NCI-H1930 (cell line): ENCODE data around the gene MFAP3.

Experiments
- DNase-seq, 2 experiments: peaks; one replicate each; lab custom pipeline; 2025; lab: John Stamatoyannopoulos, UW

MFAP3 gene

DNA sequence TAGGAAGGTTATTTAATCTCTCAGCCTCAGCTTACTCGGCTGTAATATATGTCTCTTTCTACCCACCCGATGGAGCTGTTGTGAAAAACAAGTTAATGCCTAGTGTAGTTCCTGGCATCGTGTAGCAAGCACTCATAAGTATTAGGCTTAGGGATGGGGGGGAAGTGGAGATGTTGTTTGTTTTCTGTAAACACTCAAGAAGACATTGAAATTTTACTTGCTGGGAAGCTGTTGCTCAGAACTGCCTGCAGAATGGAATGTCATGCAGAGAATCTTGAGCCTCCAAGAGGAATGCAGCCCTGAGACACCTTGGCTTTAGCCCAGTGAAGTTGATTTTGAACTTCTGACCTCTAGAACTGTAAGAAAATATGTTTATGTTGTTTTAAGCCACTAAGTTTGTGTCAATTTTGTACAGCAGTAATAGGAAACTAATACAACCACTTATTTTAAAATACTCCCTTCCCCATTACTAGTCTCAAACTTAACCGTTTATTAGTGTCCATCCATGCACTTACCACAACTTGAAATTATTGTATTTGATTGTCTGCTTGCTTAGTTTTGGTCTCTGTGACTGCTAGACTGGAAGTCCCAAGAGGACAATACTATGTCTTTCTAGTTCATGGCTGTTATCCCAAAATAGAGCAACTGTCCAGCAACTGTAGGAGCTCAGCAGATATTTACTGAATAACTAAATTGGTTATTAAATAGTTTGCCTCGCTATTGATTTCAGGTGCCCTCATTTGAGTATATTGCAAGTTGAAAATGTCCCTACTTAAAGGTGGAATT lies 53.8 kb downstream of the MFAP3 start:
- DNase-seq, result no peak

DNA sequence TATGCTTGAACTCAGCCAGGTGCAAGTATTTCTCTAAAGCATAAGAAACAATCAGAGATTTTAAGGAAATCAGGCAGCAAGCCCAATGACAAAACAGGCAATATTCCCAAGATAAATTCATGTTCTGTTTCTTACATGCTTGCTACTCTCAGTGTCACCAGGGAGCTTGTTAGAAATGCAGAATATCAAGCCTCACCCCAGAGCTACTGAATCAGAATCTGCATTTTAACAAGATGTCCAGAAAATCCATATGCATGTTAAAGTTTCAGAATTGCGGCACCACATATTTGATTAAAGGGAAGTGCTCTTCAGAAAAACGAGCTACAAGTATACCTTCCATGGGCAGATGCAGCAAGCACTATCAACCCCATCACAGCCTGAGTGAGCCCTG lies 54.4 kb downstream of the MFAP3 start:
- DNase-seq, result no peak

GRCh38 chr5:154095904-154096303 lies 57.1 kb downstream of the MFAP3 start:
- DNase-seq, result no peak

DNA sequence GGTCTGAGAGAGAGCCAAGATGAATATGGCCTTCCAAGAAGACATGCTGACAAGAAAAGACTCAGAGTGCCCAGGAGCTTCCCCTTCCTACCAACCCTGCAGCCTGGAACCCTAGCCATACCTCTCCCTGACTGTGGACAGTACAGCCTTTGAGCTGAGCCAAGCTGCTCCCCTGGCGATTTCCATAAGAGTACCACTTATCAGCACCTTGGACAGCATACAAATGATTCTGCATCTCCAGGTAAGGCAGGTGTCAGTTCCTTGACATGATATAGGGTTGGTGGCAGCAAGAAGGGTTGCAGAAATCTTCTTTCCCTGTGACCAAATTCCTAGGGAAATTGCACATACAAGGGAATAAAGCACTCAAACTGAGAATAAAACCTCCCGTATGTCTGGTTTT lies 58.3 kb downstream of the MFAP3 start:
- no peak for DNase-seq

GRCh38 chr5:154098465-154098864 lies 59.7 kb downstream of the MFAP3 start:
- no peak for DNase-seq

DNA sequence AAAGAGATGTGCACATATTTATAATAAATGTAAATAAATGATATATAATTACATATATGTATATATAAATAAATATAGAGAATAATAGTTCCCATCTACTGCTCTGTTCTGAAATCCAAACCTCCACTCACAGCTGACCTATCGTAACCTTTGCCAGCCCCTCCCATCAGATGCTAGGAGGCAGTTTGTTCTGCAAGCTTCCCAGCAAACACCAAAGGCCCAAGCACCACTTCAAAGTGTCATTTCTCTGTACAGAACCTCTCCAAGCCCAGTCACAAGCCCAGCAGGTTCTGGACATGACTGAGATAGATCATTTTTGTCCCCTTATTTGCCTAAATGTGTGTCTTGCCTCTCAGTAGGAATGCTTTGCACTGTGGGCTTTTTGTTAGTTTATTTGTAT lies 62.4 kb downstream of the MFAP3 start:
- no peak for DNase-seq

DNA sequence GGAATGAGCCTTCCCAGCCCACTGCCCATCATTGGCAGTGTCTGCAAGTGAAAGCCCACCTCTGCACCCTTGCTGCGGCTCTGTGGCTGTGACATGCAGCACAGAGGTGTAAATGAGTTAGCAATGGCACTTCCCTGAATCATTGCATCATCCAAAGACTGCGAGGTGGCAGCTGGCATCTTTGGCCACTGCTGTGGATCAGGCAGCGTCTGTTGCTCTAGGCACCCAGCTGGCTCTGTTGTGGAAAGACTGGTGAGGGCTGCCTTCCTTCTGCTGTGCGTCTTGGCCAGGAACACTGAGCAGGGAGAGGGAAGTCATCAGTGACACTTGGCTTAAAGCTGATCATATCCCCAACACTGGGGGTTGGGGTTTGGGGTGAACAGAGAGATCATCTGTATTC lies 64.5 kb downstream of the MFAP3 start:
- DNase-seq, result no peak
